HPDE6-E6E7 (cell line): ENCODE measurements around the gene PTPRN2.

ENCODE experiments used
- DNase-seq: peaks from one replicate; pipeline ENCODE4 v3.0.0; 2011; ENCODE audit warnings: missing footprints; ENCODE audit errors: extremely low spot score

PTPRN2 gene

DNA sequence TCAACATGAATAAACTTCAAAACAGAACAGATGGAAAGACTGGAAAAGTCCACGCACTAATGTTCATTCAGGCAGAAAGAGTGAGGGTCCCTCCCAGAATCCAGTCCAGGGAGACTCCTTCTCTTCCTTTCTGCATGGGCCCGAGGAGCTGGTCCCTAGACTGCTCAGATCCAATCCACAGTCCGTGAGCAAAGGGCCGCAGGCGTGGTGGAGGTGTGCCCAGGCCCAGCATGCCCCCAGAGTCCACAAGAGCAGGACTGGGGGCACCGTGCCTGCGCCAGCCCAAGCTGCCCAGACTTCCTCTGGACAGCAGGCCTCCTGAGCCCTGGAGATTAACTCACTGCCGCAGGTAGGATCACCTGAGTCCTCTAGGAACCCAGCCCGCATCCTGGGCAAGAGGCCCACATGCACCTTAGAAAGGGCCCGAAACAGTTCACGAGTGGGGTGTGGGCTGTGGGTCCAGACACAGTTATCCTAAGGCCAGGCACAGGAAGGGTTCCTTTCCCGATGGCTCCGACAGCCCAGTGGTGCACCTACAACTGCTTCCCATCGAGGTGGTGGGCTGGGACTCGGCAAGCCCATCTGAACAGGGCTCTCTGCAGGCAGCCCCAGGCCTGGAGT is 719.8 kb downstream of the PTPRN2 start:
- no peak for DNase-seq

DNA sequence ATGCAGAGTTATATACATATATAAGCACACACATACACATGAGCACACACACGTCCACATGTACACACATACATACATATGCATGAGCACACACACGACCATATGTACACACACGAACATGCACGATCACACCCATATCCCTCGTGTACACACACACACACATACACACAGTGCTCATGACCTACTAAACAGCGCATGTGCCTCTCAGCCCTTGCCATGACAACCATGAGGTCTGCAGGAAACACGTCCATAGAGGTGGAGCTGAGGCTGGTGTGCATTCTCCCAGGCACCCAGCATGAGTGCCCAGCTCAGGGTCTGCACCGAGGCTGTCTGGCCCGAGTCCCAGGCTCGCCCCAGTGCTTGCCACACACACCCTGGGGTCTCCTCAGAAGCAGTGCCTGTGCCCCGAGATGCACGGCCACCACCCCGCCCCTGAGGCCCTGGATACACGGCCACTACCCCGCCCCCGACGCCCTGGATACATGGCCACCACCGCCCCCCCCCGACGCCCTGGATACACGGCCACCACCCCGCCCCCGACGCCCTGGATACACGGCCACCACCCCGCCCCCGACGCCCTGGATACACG is 721.2 kb downstream of the PTPRN2 start:
- no peak for DNase-seq

DNA sequence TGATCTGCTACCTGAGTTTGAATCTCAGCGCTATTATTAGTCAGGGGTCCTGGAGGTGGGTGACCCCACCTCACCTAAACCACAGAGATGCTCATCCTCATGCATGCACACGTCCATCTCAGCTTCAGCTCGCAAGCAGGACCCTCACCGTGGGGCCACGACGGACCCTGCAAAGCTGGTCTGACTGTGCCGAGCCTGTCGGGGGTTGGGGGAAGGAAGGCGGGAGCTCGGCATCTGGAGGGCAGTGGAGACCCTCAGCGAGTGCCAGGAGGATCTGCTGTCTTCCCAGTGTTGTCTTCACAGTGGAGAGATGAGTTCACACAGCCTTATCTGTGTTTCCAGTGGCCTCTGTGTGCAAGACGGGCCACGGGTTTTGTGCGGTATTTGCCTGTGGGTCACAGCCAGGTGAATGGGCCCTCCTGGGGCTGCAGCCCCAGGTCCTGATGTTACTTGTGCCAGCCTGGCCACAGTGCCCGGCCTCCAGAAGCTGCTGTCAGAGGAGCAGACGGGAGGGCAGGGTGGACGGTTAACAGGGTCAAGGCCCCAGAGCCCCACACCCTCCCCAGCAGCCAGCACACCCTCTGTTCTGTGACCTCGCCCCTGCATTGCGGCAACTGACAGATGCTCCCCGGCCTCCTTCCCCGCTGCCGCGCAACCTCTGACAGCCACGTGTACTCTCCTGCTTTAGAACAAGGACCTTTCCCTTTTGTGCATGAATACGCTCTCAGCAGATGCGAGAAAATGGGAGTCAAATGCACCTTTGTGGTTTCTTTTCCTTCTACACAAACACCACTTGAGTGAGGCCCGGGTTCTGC is 722.1 kb downstream of the PTPRN2 start:
- DNase-seq: no peak

DNA sequence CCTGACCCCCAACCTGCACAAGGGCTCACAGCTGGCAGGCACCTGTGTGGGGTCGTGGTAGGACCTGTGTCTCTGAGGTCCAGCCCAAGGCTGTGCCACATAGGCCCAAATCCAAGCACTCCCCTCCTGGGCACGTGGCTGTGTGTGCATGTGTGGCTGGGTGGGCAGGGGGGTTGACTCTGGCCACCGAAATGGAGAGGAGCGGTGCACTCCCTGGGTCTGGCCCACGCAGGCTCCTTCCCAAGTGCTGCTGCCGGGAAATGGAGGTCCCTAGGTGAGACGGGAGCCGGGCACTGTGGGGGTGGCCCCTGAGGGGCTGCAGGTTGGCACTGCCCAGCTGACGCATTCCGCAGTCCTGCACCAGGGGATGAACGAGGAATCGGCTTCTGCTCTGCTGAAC is 722.7 kb downstream of the PTPRN2 start:
- DNase-seq: no peak

DNA sequence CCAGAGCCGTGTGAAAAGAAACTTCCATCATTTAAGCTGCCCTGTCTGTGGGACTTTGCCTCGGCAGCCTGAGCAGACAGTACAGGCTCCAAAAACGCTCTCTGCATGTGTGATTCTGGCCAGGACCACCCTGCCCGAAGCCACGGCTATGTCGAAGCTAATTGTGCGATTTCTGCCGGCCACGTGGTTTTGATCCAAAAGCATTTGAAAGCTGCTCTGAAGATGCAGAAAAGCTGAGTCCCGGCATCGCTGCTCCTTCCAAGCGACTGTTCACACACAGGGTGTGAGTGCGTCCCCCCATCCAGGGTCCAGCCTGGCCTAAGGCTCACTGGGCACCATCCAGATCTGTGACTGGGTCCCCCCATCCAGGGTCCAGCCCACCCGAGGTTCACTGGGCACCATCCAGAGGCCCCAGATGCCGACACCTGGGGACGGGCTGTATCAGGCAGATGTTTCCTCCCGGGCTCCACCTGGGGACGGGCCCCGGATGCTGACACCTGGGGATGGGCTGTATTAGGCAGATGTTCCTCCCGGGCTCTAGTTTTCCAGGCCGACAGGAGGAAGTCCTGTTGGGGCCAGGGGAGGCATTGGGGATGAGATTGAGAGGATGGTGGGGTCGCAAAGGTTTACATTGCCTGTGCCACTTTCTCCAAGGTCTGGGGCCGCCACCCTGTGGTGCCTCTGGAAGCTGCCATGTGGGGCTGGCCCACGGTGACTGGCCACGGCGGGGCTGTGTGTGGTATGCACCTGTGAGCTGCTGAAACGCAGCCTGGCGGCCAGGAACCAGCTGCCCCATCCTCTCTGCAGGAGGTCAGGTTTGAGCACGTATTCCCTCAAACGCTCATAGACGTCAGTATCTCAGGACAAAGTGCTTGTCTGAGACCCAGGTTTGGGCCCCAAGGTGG is 723.5 kb downstream of the PTPRN2 start:
- DNase-seq: no peak

DNA sequence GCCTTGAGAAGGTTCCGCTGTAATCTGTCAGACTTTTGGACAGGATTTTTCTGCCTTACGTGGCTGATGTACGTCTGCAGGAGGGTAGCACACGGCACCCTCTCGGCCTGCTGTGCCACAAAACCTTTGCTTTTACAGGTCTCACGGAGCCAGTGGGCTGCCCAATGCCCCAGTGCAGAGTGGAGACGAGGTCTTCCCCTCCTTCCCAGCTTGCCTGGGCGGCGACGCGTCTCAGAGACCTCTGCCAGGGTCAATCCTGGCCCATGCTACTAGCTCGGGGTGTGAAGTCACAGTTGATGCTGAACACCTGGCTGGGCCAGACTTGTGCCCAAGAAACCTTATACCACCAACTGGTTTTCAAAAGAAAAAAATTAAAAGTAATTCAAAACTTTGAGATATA is 724.4 kb downstream of the PTPRN2 start:
- no peak for DNase-seq

DNA sequence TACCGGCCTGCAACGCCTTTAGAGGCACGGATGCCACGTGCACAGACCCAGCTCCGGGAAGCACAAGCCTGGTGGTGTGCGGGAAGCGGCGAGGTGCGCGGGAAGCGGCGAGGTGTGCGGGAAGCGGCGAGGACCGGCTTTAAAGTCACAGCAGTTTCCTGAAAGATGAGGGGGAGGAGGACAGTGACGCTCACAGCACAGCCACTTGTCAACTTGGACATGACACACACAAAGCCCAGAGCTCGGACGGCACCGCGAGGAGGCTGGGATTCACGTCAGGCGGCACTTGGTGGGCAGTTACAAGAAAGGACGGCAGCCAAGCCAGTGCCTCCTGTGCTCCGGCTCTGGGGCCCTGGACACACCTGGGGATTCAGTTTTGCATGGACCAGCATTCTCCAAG is 724.9 kb downstream of the PTPRN2 start:
- DNase-seq: no peak

DNA sequence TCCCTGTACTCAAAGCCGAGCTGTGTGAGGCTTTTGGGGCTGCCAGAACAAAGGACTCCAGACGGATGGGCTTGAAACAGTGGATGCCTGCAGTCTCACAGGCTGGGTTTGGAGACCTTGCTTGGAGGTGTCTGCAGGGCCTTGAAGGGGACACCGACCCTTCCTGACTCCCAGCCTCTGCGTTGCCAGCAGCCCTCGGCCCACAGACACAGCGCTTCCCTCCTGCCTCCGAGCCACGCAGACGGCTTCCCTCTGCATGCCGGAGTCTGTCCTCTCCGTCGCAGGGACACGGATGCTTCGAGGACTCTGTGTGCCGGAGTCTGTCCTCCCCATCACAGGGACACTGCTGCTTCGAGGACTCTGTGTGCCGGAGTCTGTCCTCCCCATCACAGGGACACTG is 726.1 kb downstream of the PTPRN2 start:
- DNase-seq: no peak

DNA sequence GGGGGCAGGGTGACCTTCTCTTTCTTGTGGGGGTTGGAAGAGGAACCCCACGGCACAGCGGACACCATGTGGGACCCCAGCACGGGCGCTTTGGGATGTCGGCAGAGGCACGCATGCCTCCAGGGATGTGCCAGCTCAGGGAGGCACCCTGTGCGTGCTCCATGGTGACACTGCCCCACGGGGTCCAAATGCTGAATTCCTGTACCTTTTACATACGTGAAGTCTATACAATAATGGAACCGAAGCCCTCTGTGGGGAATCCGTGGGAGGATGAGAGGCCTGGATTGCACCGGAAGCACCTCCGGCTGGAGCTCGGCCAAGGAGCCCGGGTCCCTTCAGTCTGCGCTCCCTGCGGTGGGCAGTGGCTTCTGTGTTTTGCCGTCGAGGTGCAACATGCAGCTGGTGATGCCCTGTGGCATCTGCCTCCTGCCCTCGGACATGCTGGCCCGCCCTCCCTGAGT is 726.6 kb downstream of the PTPRN2 start:
- DNase-seq: no peak

DNA sequence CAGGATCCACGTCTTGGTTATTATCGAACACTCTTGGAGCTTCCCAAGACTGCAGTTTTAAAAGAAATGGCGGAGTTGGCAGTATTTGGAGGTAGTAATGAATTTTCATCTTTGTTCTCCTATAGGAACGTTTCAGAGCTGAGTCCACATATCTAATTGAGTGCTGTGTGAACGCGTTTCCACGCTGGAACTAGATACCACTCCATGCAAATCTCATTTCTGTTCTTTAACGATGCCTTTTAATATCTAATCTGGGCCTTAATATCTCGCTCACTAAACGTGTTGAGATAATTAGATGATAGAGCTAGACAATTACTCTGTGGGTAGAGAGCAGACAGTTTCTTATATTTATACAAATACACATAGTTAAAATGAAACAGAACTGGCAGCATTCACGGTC is 727.2 kb downstream of the PTPRN2 start:
- DNase-seq: no peak

DNA sequence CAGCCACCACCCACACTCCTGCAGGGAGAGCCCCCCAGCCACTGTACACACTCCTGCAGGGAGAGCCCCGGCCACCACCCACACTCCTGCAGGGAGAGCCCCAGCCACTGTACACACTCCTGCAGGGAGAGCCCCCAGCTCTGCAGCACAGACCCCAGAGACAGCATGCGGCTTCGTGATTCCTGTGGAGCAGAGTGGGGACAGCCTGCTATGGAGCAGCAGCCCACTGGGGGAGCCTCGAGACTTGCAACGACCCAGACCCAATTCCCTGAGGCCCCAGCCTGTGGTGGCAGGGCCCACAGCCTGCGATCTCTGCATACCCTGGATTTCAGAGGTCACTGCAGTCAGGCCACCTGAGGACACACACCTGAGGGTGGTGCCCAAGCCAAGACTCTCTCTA is 727.7 kb downstream of the PTPRN2 start:
- DNase-seq: no peak

DNA sequence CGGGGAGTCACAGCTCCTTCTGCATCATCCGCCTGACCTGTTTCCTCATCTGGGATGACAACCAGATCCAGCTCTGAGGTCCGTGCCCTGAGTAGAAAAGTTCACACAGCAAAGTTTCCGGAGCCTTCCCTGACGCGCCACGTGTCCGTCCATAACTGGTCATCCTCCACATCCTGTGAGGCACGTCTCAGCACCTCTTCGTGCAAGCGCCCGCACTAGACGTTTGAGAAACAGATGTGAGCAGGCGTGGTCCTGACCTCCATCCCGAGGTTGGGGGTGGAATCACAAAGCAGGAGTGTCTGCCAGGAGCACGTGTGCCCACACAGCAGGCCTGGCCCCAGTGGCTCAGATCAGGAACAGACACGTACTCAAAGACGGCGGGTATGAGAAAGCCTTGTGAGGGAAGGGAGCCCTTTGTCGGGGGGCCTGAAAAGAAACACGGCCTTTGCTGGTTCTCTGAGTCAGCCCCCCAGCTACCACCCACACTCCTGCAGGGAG is 730.0 kb downstream of the PTPRN2 start:
- DNase-seq: no peak

DNA sequence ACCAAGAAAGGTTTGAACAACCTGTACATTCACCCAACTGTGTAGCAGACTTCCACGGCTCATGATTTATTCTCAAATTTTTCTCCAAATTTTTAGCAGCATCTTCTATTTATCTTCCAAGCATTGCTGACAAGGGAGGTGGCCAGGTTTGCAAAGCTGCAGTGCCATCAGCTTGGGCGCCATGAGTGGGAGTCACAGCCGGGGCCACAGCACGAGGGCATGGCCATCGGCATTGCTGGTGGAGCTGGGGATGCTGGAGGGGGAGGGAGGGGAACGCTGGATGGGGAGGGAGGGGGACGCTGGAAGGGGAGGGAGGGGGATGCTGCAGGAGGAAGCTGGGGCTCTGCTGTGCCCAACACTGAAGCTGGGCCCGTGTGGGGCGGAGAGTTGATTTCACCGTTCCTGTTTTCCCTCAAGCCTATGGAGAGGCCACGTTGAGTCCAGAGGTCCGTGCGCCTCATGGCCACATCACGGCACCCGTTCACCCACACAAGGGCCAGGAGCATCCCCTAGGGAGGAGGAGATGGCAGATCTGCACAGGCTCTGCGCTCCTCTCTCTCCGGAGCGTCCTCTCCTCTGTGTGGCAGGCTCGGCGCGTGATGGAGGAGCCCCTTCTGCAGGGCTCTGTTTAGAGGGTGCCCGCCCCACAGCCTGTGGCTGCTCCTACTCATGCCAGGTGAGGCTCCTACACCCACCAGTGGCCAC is 730.6 kb downstream of the PTPRN2 start:
- no peak for DNase-seq

DNA sequence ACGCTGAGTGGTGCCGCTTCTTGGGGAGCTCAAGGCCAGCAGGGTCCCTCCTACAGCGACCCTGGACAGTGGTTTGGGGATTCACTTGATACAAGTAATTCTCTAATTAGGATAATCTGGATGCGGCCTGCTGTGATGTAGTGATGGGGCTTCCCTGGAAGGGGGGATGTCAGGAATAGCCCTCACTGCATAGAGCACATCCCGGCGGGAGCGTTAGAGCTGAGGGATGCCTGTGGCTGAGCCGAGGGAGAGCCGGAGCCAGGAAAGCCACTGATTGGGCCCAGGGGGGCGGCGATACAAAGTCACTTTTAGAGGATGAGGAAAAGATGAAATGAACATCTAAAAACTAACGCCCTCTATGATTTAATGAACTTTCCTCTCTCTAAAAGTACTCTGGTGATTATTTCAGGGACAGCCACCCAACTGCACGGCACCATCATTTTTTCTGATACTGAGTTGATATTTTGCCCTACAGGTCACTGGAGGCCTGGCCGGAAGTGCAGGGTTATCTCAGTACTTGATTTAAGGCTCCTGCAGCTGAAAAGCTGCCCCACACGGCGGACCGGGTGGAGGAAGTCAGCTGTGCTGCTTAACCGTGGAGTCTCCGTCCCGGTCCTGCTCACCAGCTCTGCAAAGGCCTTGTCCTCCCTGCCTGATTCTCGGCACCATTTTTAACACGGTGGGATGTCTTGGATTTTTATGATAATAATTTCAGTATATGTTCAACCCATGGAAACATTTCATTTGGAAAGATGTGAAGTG is 732.0 kb downstream of the PTPRN2 start:
- DNase-seq: no peak

DNA sequence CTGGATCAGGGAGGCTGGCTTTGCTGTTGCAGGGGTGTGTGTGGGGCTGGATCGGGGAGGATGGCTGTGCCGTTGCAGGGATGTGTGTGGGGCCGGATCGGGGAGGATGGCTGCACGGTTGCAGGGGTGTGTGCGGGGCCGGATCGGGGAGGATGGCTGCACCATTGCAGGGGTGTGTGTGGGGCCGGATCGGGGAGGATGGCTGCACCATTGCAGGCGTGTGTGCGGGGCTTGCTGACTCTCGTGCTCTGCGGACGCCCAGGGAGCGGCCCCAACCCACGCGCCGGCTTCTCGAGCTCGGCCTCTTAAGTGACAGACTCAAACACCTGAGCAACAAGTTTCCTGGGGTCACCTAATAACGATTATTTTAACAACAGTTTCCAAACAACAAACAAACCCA is 732.6 kb downstream of the PTPRN2 start:
- no peak for DNase-seq

DNA sequence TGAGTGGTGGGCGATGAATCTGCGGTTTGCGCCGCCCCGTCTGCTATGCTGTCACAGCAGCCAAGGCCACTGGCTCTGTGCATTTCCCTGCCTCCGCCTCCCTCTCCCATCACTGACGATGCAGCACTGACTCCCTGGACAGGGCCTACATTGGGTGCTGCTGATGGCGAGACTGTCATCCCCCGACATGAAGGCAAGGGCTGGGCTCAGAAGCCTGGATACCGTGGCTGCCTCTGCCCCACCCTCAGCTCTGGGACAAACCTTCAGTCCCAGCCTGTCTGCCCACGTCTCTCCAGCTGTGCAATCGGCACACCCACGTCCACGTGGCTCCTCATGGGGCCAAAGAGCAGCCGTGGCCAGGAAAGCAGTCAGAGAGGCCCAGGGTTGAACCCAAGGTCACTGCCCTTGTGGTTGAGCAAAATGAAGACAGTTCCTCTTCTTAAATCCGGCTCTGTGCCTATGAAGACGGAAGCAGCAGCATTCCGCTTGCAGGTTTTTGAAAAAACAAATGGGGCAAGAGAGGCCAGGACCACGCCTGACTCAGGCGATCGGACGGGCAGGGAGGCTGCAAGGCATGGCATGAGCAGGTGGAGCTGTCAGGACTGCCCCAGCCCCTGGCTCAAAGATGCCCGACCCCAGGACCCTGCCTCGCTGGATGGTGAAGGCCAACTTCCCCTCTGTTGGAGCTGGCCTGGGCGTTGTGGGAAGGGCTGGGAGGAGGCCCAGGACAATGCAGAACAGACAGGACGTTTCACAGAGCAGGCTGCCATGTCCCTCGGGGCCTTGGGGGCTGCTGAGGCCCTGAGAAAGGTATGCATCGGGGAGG is 733.3 kb downstream of the PTPRN2 start:
- no peak for DNase-seq

DNA sequence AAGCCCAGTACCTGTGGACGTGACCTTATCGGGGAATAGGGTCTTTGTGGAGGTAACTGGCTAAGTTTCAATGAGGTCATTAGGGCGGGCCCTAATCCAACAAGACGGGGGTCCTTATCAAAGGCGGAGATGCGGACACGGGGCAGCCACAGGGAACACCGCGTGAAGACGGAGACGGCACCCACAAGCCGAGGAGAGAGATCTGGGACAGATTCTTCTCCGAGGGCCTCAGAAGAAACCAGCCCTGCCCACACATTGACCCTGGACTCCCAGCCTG is 733.9 kb downstream of the PTPRN2 start:
- no peak for DNase-seq

DNA sequence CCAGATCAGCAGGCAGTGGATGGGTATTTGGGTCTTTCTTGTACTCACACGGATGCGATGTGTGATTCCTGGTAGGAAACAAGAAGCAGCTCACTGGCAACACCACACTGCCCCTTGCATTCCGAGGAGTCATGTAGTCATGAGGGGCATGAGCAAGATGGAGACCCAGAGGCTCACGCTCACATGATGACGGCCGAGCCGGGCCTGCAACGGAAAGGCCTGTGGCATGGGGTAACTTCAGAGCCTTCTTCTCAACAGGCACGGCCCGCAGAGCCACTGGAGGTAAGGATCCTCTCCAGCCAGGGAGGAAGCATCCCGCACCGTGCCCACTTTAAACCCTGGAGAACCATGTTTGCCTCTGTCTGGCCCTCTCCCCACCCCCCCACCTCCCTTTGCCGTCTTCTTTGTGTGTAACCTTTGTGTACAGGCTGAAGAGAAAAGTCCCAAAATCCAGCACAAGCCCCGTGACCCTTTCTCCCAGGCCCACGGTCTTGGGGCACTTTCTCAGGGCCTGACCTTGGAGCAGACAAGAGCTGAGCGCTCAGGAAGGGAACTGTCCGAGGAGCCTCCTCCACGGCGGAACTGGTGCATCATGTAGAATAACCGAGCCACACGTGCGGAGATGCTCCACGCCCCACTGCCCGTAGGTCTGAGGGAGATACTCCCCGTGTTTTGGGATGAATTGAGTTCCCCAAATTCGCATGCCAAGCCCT is 734.4 kb downstream of the PTPRN2 start:
- no peak for DNase-seq

DNA sequence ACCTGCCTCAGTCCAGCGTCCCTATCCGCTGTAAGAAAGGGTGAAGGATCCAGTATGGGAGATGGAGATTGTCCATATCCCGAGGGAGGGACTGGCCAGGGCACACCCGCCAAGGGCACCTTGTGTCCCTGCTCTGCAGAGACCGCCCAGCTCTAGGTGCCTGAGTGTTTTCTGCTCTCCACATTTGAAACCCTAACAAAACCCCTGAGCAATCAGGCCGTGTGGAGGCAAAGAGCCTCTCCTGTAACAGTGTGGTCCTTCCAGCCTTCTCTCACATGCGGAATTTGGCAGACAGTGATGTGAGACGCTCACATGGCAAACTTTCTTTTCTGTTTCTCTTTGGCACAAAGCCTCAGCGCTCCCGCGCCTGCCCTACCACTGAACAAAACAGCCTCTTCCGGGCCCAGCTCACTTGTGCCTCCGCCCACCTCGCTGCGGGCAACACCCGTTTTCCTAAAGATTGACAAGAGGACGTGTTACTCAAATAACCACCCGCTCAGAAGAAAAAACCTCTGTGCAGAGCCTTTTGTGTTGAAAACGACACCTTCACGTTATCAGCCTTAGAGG is 736.0 kb downstream of the PTPRN2 start:
- no peak for DNase-seq
